ENCODE data around the gene VEPH1.

- TF ChIP-seq CTCF (IDR thresholded peaks at IDR 0.05) (no peak), POLR2A (IDR thresholded peaks at IDR 0.05) (no peak)
These were observed 9.3 kb upstream of the VEPH1 start for GRCh38 chr3:157512534-157512933.
